Pons (tissue), 1 donor: ENCODE measurements around the gene PPIAL4G.
A peak's percentile ranks its signal among the peaks of the same experiment; 100 is the strongest.
"Not testable (repeated sequence)": the region's sequence is repeated elsewhere in the genome, so short reads cannot be mapped to it uniquely, and the experiment has no call there.

ENCODE experiments used
- DNase-seq: peaks from one replicate; pipeline ENCODE4 v3.0.0-alpha.2; 2016; ENCODE audit warnings: low spot score

The PPIAL4G gene

GRCh38 chr1:148483029-148483428 is at the start of gene PPIAL4G:
PPIAL4G (minus strand) TSS chr1:148483302; CDS start chr1:148483252, 50 bp downstream.
- DNase-seq, result not testable (repeated sequence)

DNA sequence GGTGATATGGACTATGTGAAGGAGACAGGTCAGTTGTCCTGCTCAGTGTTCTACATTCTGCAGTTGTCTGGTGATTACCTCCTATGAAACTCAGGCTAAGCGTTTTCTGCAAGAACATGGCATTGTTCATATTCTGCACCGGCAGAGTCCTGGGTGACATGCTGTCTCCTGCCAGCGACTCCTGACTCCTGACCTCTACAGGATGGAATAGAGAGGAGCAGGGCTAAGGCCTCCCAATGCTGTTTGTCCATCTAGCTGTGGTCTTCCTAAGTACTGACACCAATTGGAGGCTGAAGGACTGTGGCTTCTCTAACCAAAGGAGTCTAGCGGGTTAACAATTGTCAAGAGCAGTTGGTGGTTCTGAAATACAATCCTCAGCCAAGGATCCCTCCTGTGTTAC is 49.1 kb upstream of the PPIAL4G start:
- not testable (repeated sequence) for DNase-seq

DNA sequence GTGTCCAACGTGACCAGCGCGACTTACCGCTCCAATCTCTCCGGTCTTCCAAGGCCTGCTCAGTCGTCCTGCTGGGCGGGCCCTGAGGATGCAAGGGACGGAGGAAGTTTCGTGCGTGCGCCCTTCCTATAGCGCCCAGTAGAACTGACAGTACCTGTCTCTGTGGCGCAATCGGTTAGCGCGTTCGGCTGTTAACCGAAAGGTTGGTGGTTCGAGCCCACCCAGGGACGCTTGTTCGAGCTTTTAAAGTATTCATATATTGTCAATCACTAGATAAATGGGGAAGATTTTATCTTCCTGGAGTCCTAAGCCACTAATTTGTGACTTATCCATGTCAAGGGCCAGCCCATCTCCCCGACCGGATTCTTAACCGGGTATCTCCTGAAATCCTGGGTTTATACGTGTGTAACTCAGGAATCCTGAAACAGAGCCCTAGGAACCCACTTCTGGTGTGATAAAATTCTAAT is 46.0 kb upstream of the PPIAL4G start:
- DNase-seq, result not testable (repeated sequence)

DNA sequence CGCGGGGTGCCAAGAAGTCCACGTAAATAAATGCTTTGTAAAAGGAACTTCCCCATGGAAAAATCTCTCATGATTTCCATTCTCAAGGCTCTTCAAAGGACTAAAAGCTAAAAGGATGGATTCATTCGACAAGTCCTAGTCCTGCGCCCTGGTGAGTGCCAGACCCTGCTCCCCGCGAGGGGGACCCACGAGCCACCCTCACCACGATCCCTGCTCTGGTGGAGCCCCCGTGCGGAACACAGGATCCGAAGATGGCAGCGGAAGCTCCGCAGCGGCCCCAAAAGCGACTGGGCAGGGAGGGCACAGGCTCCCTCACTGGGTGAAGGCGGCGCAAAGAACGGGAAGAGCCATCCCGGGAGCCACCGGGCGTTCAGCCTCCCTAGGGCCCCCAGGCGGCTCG is 45.5 kb upstream of the PPIAL4G start:
- DNase-seq, result not testable (repeated sequence)

GRCh38 chr1:148526587-148526986 is 43.5 kb upstream of the PPIAL4G start:
- not testable (repeated sequence) for DNase-seq

DNA sequence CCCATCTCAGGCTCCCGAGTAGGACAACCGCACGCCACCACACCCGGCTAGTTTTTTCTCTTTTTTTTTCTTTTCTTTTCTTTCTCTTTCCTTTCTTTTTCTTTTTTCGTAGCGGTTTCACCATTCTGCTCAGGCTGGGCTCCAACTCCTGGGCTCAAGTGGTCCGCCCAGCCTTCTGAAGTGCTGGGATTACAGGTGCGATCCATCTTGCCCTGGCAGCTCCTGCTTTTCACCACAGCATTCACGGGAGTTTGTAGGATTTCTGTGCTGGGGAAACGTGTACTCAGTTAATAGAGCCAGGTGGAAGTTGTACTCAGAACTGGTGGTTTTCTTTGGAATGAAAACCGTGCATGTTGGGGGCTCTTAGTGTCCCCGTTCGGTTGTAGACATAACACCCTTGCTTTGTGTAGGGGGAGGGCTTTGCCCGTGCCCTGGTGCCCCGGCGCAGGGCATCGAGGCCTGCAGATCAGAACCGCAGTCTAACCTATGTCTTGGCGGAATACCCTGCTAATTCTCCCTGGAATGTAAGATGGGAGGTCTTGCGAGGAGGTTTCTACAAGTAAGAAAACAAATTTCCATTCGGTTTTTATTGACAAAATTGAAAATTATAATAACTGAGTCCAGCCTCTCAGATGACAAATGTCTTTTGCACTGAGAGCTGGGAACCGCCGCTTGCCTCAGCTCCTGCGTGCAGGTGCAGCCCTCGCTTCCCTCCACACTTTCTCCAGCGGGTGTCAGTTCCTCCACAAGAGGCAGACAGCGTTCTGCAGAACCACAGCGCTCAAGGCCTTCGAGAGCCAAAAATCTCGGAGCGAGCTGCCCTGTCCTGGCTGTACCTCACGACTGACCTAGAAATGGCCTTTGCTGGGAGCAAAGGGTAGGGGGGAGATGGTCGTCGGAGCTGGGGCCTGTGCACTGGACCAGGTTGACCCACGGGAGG is 40.4 kb upstream of the PPIAL4G start:
- DNase-seq, result not testable (repeated sequence)

DNA sequence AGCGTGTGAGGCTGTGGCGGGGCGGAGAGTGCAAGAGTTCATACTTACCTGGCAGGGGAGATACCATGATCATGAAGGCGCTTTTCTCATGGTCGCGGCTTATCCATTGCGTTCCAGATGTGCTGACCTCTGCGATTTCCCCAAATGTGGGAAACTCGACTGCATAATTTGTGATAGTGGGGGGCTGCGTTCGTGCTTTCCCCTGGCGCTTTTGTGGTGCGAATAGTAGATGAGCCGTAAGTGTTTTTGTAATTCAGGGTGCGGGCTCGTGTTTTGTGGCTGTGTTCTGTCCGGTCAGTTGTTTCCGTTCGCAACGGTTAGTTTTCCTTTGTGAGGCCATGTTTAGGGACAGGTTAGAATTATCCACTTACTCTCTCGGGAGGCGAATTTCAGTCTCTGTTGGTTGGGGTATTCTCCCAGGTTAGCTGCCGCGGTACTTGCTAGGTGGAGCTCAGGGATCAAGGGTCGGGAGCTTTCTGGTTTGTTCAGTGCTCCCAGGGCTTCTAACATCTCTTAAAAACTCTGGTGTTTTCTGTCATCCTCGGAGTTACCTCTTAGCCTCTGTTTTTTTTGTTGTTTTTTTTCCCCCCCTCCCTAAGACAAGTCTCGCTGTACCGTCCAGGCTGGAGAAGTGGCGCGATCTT is 39.6 kb upstream of the PPIAL4G start:
- peak; percentile 96 for DNase-seq

DNA sequence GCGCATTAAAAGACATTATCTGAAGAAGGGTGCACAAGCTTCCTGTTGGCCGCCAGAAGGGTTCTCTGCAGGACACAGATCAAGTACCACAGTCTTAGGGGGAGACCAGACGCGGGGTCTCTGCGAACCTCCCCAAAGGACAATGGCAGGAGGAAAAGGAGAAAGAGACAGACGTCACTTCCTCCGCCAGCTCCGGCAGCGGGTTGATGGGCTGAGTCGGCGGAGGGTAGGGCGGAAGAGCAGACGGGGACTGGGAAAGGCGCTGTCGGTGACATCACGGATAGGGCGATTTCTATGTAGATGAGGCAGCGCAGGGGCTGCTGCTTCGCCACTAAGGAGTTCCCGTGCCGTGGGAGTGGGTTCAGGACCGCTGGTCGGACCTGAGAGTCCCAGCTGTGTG is 39.0 kb upstream of the PPIAL4G start:
- peak; percentile 81 for DNase-seq

DNA sequence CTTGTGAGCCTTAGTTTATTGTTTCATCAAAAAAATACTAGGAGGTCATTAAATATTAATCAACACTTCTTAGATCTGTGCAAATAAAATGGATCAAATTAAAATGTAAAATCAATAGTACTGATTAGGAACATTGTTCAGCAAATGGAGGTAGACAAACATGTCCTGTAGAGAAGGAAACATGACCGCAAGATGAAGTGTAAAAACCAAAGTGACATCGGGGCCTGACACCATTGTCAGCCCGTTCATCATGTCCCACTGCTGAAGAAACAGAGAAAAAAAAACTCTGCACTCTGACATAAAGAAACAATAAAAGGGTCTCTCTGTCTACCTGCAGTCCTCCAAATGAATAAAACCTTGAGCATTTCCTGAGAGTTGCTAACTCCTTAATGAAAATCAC is 31.2 kb upstream of the PPIAL4G start:
- DNase-seq, result not testable (repeated sequence)

DNA sequence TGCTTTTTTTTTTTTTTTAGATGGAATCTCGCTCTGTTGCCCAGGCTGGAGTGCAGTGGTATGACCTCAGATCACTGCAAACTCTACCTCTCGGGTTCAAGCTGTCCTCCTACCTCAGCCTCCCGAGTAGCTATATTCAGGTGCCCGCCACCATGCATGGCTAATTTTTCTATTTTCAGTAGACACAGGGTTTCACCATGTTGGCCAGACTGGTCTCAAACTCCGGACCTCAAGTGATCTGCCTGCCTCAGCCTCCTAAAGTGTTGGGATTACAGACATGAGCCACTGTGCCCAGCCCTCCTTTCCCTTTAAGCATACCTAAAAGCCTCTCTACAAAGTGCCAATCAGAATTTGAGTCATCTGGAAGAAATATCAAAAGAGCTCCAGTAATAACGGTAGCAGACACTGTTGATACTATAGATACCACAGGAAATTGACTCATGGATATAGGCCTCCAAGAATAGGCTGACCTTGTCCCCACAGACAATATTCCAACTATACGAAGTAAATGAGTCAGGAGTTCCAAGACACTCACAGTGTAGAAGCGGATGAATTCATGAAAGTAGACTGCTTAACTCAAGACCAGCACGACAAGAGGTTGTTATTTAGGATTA is 29.6 kb upstream of the PPIAL4G start:
- not testable (repeated sequence) for DNase-seq

DNA sequence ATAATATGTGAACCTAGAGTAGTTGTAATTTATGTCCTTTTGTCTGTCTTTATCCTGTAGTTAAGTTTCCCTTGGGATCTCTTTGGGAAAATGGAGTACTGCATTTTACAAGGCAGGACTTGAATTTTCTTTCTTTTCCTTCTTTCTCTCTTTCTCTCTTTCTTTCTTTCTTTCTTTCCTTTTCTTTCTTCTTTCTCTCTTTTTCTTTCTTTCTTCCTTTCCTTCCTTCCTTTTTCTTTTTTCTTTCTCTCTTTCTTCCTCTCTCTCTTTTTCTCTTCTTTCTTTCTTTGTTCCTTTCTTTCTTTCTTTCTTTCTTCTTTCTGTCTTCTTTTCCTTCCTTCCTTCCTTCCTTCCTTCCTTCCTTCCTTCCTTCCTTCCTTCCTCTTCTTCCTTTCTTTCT is 10.8 kb upstream of the PPIAL4G start:
- DNase-seq, result not testable (repeated sequence)

GRCh38 chr1:148481134-148481533 is 2.0 kb downstream of the PPIAL4G start:
- not testable (repeated sequence) for DNase-seq

- DNase-seq, result not testable (repeated sequence)
Measured at GRCh38 chr1:148459694-148460093, 23.4 kb downstream of the PPIAL4G start.

DNA sequence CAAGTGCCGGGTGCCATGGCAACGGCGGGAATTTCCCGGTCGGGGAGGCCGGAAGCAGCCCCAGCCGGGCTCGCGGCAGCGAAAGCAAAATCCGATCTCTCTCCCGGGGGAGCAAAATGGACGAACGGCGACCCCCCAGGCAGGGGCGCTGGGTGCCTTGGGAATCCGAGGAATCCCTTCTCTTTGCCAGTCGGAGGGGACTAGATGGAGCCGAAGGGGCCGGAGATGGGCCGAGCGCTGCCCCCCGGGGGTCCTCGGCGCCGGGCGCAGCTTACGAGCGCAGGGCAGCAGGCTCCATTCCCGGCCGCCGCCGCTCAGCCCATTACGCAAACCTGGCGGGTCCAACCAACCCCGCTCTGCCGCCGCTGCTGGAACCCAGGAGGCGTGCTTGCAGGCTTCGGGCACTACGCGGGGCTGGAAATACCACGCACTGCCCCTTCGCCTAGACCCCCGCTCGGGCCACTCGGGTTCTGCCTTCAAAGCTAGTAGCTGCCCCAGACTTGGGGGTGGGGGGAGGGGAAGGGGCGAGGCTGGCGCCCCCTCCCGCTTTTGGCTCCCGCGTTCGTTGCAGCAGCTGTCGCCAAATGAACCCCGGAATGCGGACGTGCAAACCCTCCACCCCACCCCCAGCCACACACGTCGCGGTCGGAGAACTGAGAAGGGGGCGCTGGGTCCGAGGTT is 24.1 kb downstream of the PPIAL4G start:
- peak; percentile 0 for DNase-seq

GRCh38 chr1:148458398-148458797 is 24.7 kb downstream of the PPIAL4G start:
- not testable (repeated sequence) for DNase-seq

- DNase-seq, result not testable (repeated sequence)
Measured at GRCh38 chr1:148452845-148453244, 30.3 kb downstream of the PPIAL4G start.

- not testable (repeated sequence) for DNase-seq
Measured at GRCh38 chr1:148439654-148440325, 43.3 kb downstream of the PPIAL4G start.

GRCh38 chr1:148435406-148435805 is 47.7 kb downstream of the PPIAL4G start:
- no peak for DNase-seq

DNA sequence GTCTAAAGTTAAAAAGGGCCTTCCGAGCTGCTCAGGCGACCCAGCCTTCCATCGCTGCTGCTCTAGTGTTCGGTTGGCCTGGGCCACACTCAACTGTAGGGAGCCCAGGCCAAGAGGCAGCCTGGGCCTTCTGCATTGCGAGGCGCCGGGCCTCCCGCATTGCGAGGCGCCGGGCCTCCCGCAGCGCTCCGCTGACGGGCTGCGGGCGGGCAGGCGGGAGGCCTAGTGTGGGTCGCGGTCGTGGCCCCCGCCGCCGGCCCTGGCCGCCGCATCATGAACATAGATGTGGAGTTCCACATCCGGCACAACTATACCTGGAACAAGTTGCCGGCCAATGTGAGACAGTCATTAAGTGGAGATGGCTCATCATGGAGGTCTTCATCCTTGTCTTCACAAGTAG is 48.3 kb downstream of the PPIAL4G start:
- no peak for DNase-seq

GRCh38 chr1:148432916-148433317 is 50.2 kb downstream of the PPIAL4G start:
- peak; percentile 25 for DNase-seq
